RWPE2 (cell line): ENCODE results near the gene CHN2.

ENCODE experiments used
- ATAC-seq: fragments of 200-7000 bp; cut with Tn5 transposase; 3 replicates; pipeline ENCODE4 v1.9.1; 2021; ENCODE audit warnings: low read depth
- DNase-seq: peaks from one replicate; pipeline ENCODE4 v3.0.0-alpha.2; 2020; ENCODE audit warnings: low spot score
- H3K27ac ChIP-seq: fragments of 450-650 bp; 2 replicates; pipeline ENCODE4 v1.5.1; 2017; ENCODE audit warnings: mild to moderate bottlenecking; ENCODE audit not compliant: poor library complexity, severe bottlenecking
- H3K27me3 ChIP-seq: fragments of 250-450 bp; sonication (Bioruptor Pico); 2 replicates; pipeline ENCODE4 v1.5.1; 2021; ENCODE audit warnings: mild to moderate bottlenecking, moderate library complexity; ENCODE audit not compliant: insufficient read depth, poor library complexity, severe bottlenecking
- H3K36me3 ChIP-seq: fragments of 250-450 bp; sonication (Bioruptor Pico); 2 replicates; pipeline ENCODE4 v1.5.1; 2020; ENCODE audit warnings: low read depth, mild to moderate bottlenecking, moderate library complexity
- H3K4me1 ChIP-seq: fragments of 250-450 bp; sonication (Bioruptor Pico); 2 replicates; pipeline ENCODE4 v1.5.1; 2021; ENCODE audit warnings: mild to moderate bottlenecking, moderate library complexity; ENCODE audit not compliant: insufficient read depth, poor library complexity, severe bottlenecking
- H3K4me3 ChIP-seq: fragments of 250-450 bp; sonication (Bioruptor Pico); 2 replicates; pipeline ENCODE4 v1.5.1; 2021; ENCODE audit warnings: mild to moderate bottlenecking, moderate library complexity; ENCODE audit not compliant: severe bottlenecking
- H3K9me3 ChIP-seq: fragments of 250-450 bp; sonication (Bioruptor Pico); 2 replicates; pipeline ENCODE4 v1.5.1; 2021; ENCODE audit warnings: mild to moderate bottlenecking, moderate library complexity; ENCODE audit not compliant: severe bottlenecking
- TF ChIP-seq, protein P1 (sequence below): fragments of 450-650 bp; IDR thresholded peaks from one replicate; pipeline ENCODE4 v1.5.1; 2017; ENCODE audit warnings: mild to moderate bottlenecking, moderate library complexity; ENCODE audit not compliant: poor library complexity, severe bottlenecking

The CHN2 gene

GRCh38 chr7:29247224-29247962 is 52.8 kb downstream of the CHN2 start:
- no peak overlapping the region for H3K27ac ChIP-seq
- TF ChIP-seq, protein P1, sequence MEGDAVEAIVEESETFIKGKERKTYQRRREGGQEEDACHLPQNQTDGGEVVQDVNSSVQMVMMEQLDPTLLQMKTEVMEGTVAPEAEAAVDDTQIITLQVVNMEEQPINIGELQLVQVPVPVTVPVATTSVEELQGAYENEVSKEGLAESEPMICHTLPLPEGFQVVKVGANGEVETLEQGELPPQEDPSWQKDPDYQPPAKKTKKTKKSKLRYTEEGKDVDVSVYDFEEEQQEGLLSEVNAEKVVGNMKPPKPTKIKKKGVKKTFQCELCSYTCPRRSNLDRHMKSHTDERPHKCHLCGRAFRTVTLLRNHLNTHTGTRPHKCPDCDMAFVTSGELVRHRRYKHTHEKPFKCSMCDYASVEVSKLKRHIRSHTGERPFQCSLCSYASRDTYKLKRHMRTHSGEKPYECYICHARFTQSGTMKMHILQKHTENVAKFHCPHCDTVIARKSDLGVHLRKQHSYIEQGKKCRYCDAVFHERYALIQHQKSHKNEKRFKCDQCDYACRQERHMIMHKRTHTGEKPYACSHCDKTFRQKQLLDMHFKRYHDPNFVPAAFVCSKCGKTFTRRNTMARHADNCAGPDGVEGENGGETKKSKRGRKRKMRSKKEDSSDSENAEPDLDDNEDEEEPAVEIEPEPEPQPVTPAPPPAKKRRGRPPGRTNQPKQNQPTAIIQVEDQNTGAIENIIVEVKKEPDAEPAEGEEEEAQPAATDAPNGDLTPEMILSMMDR = no peak
- no peak for DNase-seq
- no peaks in the 10 kb centered on the region for H3K4me1 ChIP-seq
- H3K4me3 ChIP-seq = no peak overlapping the region
- ATAC-seq = no peak
- H3K27me3 ChIP-seq = no peaks in the 10 kb centered on the region
- H3K36me3 ChIP-seq = no peaks in the 10 kb centered on the region
- no peaks in the 10 kb centered on the region for H3K9me3 ChIP-seq

DNA sequence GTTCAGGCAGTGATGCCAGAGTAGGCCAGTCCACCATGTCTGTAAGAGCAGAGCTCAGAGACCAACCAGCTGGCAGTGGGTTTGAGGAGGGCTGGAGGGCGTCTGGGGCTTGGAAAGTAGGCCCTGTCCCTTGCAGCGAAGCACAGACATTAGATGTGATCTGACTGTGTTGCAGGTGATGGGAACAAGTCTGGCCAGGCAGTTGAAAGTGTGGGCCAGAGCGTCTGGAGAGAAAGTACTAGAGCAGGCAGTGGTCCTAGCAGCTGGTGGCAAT is 53.3 kb downstream of the CHN2 start:
- no peaks in the 10 kb centered on the region for H3K27me3 ChIP-seq
- no peak for DNase-seq
- ATAC-seq = no peak
- TF ChIP-seq, protein P1 = no peak
- no peaks in the 10 kb centered on the region for H3K9me3 ChIP-seq
- H3K4me1 ChIP-seq = no peaks in the 10 kb centered on the region
- H3K27ac ChIP-seq = no peak overlapping the region
- no peak overlapping the region for H3K4me3 ChIP-seq
- no peaks in the 10 kb centered on the region for H3K36me3 ChIP-seq

- H3K36me3 ChIP-seq = no peaks in the 10 kb centered on the region
- H3K27me3 ChIP-seq = no peaks in the 10 kb centered on the region
- no peak overlapping the region for H3K4me3 ChIP-seq
- TF ChIP-seq, protein P1 = no peak
- DNase-seq (no peak), ATAC-seq (no peak)
- no peaks in the 10 kb centered on the region for H3K9me3 ChIP-seq
- no peaks in the 10 kb centered on the region for H3K4me1 ChIP-seq
- H3K27ac ChIP-seq = no peak overlapping the region
Observed at GRCh38 chr7:29248713-29249382, 54.3 kb downstream of the CHN2 start.

DNA sequence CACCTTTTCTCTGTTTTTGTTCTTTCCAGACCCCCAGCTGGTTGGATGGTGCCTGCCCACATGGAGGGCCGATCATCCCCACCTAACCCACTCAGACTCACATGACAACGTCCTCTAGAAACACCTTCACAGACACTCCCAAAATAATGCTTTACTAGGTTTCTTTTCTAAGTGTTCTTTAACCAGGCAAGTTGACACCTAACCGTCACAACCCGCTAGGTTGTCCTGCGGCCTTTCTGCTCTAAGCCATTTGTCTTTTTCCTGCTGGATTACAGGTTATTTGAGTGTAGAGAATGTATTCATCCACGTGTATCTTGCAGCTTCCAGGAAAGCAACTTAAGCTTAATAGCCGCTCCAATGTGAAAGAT is 54.8 kb downstream of the CHN2 start:
- DNase-seq = no peak
- TF ChIP-seq, protein P1 = no peak
- ATAC-seq = no peak
- no peaks in the 10 kb centered on the region for H3K9me3 ChIP-seq
- H3K36me3 ChIP-seq = no peaks in the 10 kb centered on the region
- no peaks in the 10 kb centered on the region for H3K4me1 ChIP-seq
- H3K4me3 ChIP-seq = no peak overlapping the region
- no peak overlapping the region for H3K27ac ChIP-seq
- no peaks in the 10 kb centered on the region for H3K27me3 ChIP-seq

GRCh38 chr7:29249860-29250259 is 55.3 kb downstream of the CHN2 start:
- TF ChIP-seq, protein P1 = no peak
- H3K27ac ChIP-seq = no peak overlapping the region
- no peak for ATAC-seq

More at GRCh38 chr7:29249860-29250259, 55.3 kb downstream of the CHN2 start:
- DNase-seq = no peak
- Histone ChIP-seq H3K27me3 (no peaks in the 10 kb centered on the region), H3K36me3 (no peaks in the 10 kb centered on the region), H3K4me1 (no peaks in the 10 kb centered on the region), H3K9me3 (no peaks in the 10 kb centered on the region), H3K4me3 (no peak overlapping the region)
